ENCODE results near the gene RAD51B.

RAD51B gene

DNA sequence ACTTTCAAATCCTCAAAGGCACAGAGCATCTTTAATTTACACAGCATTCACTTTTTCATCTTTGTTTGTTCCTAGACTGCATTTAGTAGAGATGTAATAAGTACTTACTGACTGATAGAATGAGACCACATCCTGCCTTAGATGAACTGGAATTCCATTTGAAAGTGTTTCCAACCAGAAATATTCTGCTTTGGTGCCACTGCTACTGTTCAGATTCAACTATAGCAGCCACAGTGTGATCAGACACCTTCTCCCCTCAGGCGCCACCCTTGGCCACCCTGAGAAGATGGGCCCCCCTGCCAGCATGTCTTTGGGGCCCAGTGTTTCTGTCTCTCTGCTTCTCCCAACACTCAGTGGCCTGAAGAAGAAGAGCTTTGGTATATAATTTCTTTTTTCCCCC lies 449.1 kb downstream of the RAD51B start:
- TF ChIP-seq, protein P1, sequence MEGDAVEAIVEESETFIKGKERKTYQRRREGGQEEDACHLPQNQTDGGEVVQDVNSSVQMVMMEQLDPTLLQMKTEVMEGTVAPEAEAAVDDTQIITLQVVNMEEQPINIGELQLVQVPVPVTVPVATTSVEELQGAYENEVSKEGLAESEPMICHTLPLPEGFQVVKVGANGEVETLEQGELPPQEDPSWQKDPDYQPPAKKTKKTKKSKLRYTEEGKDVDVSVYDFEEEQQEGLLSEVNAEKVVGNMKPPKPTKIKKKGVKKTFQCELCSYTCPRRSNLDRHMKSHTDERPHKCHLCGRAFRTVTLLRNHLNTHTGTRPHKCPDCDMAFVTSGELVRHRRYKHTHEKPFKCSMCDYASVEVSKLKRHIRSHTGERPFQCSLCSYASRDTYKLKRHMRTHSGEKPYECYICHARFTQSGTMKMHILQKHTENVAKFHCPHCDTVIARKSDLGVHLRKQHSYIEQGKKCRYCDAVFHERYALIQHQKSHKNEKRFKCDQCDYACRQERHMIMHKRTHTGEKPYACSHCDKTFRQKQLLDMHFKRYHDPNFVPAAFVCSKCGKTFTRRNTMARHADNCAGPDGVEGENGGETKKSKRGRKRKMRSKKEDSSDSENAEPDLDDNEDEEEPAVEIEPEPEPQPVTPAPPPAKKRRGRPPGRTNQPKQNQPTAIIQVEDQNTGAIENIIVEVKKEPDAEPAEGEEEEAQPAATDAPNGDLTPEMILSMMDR (IDR thresholded peaks at IDR 0.05; ENCODE audit: insufficient read depth, low read length, poor library complexity, severe bottlenecking), result peak; percentile 13
- DNase-seq (ENCODE audit: extremely low read depth, insufficient read length), result peak; percentile 52
- H3K36me3 ChIP-seq (ENCODE audit: control insufficient read depth, insufficient read depth, low read length), result no peaks in the 10 kb centered on the region
- H3K27me3 ChIP-seq (replicated peaks; ENCODE audit: control insufficient read depth, insufficient read depth, low read length), result no peaks in the 10 kb centered on the region
- H3K4me3 ChIP-seq (replicated peaks; ENCODE audit: low read depth, low read length), result no peak overlapping the region

DNA sequence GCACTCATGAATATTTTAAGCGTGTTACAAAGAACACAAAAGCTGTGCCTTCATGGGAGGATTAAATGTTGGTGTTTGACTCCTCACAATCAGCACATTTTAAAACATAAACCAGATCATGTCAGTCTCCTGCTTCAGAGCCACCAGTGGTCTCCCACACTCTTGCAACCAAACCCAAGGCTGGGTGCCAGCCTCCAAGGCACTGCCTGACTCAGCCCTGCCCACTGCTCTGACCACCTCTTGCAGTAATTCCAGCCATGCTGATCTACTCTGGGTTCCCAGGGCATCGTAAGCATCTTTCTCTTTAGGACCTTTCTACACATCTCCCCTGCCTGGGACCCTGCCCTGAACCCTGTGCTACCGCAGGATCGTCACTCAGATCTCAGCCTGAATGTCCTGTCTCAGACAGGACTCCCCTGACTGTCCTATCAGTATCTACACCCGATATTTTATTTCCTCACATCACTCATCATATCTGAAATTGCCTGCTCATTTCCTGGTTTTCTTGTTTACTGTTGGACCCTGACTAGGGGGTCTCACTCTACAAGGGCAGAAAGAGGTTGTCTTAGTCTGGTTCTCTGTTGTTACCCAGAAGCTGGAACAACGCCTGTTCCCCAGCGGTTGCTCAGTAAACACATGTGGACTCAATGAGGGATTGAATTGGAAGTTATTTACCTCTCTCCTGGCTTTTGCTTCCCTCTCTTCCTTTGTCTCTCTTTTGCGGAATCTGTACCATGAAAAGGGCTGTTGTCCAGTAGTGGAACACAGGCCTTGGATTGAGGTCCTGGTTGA lies 449.8 kb downstream of the RAD51B start:
- TF ChIP-seq, protein P1 (IDR thresholded peaks at IDR 0.05; ENCODE audit: insufficient read depth, low read length, poor library complexity, severe bottlenecking), result no peak
- H3K36me3 ChIP-seq (ENCODE audit: control insufficient read depth, insufficient read depth, low read length), result no peaks in the 10 kb centered on the region
- no peaks in the 10 kb centered on the region for H3K27me3 ChIP-seq (replicated peaks; ENCODE audit: control insufficient read depth, insufficient read depth, low read length)
- no peak for DNase-seq (ENCODE audit: extremely low read depth, insufficient read length)
- H3K4me3 ChIP-seq (replicated peaks; ENCODE audit: low read depth, low read length), result no peak overlapping the region

GRCh38 chr14:68270342-68270741 lies 450.8 kb downstream of the RAD51B start:
- Histone ChIP-seq H3K4me3 (replicated peaks; ENCODE audit: low read depth, low read length) (no peak overlapping the region), H3K27me3 (replicated peaks; ENCODE audit: control insufficient read depth, insufficient read depth, low read length) (no peaks in the 10 kb centered on the region), H3K36me3 (ENCODE audit: control insufficient read depth, insufficient read depth, low read length) (no peaks in the 10 kb centered on the region)
- no peak for DNase-seq (ENCODE audit: extremely low read depth, insufficient read length)
- TF ChIP-seq, protein P1 (IDR thresholded peaks at IDR 0.05; ENCODE audit: insufficient read depth, low read length, poor library complexity, severe bottlenecking), result no peak

DNA sequence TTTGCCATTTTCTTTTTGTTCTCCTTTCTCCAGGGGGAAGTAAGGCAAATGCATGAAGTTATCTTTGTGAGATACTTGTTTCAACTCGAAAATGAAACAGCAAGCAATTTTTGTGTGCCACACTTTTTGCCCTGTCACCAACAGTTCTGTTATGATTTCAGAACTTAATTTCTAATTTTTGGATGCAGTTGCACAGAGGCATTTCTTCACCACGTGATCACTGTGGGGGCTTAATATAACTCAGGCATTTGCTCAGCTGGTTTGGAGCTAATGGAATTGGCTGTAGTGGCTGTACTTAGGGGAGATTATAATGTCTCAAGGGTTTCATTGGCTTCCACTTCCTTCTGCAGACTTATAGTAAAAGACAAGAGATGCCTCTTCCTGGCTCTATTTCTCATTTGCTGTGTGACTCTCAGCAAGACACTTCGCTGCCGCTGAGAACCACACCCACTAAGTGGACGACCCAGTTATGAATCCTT lies 452.4 kb downstream of the RAD51B start:
- H3K27me3 ChIP-seq (replicated peaks; ENCODE audit: control insufficient read depth, insufficient read depth, low read length), result no peaks in the 10 kb centered on the region
- no peaks in the 10 kb centered on the region for H3K36me3 ChIP-seq (ENCODE audit: control insufficient read depth, insufficient read depth, low read length)
- no peak overlapping the region for H3K4me3 ChIP-seq (replicated peaks; ENCODE audit: low read depth, low read length)
- TF ChIP-seq, protein P1 (IDR thresholded peaks at IDR 0.05; ENCODE audit: insufficient read depth, low read length, poor library complexity, severe bottlenecking), result no peak
- no peak for DNase-seq (ENCODE audit: extremely low read depth, insufficient read length)

GRCh38 chr14:68273413-68273812 lies 453.8 kb downstream of the RAD51B start:
- Histone ChIP-seq H3K4me3 (replicated peaks; ENCODE audit: low read depth, low read length) (no peak overlapping the region), H3K36me3 (ENCODE audit: control insufficient read depth, insufficient read depth, low read length) (no peaks in the 10 kb centered on the region), H3K27me3 (replicated peaks; ENCODE audit: control insufficient read depth, insufficient read depth, low read length) (no peaks in the 10 kb centered on the region)
- TF ChIP-seq, protein P1 (IDR thresholded peaks at IDR 0.05; ENCODE audit: insufficient read depth, low read length, poor library complexity, severe bottlenecking), result no peak
- no peak for DNase-seq (ENCODE audit: extremely low read depth, insufficient read length)
